Fibroblast of skin of right quadriceps (primary cell): ENCODE measurements around the gene LENEP.

Source experiments
- DNase-seq: peaks from one replicate; pipeline ENCODE4 v3.0.0-alpha.2; 2013

The LENEP gene

DNA sequence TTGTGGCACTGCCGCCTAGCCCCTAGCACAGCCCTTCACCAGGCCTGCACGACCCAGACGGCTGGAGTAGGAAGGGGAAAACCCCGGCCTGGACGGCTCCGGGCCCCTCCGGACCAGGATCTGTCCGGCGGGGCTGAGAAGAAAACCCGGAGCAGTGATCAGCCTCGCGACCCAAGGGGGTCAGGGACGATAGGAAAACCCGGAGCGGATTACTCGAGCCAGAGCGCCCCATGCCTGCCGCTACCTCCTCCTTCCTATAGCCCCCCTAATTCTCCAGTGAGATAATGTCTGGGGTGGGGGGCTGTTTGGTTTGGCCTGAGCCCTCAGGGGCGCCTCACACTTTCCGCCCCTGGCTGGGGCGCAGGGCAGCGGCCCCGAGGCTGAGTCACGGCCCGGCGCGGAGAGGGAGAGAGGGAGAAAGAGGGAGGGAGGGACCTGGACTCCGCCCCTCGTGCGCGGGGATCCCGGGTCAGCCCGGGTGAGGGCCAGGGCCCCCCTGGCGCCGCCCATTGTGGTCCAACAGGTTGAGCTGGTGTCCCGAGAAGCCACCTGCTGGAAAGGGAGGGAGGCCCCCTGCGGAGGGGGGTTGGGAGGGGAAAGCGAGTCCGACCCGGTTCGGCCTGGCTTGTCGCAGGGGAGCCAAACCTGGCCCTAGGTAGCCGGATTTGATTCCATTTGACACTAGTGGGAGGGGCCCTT is 7.5 kb downstream of the LENEP start:
- peak; percentile 83 for DNase-seq

DNA sequence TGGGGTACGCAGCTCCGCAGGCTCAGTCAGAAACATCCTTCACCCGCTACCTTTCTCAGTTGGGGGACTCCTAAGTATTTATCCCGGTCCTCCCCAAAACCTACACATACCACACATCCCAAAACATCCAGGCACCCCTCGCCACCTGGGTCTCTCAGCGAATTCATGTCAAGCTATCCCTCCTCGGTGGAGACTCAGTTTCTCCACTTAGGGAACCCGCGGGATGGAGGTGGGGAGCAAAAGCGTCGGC is 8.0 kb downstream of the LENEP start:
- peak; percentile 32 for DNase-seq

DNA sequence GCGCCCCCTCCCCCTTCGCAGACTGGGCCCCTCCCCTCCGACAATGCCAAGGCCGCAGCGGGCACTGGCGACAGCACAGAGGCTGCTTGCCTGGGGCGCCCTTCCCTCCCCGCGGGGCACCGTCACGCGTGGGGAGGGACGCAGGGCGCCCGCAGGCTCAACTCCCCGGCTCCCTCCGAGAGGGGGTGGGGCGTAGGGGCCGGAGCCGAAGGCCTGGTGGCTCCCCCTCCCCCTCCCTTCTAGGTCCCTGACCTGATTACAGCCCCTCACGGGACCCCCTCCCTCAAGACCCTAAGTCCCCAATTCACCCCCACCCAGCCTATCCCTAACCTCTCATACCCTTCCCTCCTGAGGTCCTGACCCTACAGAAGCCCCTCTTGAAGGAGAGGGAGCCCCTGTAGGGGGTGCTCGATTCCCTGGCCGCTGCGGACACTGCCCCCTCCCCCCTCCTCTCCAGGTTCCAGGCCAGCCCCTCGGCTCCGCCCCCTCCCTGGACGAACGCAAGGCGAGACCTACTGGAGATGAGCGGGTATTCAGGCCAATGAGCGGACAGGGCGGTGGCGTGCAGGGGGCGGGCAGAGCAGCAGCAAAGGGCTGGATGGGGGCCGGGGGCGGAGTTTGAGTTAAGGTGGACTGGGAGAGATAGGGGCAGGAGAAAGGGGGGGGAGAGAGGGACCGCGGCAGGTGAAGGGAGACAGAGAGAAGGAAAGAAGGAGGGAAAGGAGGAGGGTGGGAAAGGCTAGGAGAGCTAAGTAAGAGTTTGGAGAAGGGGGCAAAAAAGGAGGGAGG is 8.5 kb downstream of the LENEP start:
- DNase-seq, result peak; percentile 99

DNA sequence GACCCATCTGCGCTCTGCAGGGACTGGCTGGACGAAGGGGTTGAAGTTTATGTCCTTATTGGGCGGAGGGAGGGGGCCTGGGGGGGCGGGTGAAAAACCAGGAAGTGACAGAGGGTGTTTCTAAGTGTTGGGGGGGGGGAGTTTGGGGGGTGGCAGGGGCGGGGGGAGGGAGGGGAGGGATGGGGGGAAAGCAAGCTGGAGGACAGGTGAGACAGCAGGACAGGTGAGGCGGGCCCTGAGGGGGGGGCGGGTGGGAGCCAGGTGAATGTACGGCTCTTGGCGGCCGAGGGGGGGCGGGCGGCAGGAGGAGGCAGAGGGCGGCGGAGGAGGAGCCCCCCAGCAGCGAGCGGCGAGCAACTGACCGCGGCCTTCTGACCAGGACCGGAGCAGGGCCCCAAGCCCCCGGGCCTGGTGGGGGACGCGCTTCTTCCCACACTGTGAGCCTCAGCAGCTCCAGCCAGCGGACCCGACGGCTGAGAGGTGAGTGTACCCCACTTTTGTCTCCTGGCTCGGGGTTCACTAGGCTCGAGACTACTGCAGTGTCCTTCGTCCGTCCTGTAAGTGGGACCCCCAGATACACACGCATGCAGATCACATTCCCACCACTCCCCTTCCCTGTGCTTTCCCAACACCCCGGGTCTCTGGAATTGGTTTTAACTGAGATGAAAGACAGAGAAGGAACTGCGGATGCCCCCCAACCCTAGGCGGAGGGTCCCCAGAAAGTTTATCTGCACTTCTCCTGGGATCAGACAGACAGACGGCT is 9.3 kb downstream of the LENEP start, which contains the start of gene ZBTB7B:
Gene ZBTB7B, plus strand, starts transcription at position 339 of the 763 bp plus-strand sequence. CDS start 11,859 bp downstream, outside the sequence.
- DNase-seq, result no peak

DNA sequence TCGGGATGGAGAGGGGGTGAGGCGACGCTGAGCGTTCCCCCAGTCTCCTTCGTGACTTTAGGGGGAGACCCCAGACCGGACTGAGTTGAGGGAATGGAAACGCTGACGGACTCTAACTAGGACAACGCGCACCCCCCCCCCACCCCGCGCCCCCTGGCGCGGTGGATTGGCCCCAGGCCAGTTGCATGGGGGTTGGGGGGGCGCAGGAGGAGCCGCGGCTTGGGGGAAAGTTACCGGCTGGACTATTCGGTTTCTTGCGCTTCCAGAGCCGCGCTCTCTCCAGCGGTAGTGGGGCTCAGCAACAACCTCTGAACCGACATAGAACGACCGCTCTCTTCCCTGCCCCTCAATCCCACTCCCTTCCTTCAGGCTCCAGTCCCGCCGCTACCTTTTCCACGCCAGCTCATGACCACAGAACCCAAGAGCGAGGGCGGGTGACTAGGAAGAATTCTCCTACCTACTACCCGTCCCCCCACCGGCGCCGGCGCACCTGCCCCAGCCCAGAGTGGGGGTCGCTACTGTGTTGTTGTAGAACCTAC is 9.9 kb downstream of the LENEP start:
- DNase-seq, result no peak

DNA sequence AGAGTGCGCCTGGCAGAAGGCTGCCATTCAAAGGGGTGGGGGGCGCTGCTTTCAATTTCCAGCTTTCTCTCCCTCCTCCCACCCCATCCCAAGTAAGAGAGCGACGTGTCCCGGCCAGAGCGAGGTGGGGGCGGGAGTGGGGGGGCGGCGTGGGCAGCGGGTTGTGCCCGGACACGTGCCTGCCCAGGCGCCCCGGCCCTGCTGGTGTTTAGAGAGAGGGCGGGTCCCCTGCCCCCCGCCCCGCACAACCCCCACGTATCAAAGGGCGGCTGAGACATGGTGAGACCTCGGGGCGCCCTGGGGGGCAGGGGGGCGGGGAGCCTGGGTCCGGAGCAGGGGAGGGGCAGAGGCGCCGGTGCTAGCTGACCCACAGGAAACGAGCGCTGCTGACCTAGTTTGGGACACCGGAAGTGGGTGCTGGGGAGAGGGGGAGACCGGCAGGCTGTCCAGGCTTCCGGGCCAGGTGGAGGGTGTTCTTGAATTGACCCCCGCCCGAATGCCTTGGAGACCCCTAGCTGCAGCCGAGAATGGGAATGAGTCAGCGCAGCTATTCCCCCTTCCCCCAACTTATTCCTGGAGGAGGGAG is 10.5 kb downstream of the LENEP start:
- DNase-seq, result no peak

DNA sequence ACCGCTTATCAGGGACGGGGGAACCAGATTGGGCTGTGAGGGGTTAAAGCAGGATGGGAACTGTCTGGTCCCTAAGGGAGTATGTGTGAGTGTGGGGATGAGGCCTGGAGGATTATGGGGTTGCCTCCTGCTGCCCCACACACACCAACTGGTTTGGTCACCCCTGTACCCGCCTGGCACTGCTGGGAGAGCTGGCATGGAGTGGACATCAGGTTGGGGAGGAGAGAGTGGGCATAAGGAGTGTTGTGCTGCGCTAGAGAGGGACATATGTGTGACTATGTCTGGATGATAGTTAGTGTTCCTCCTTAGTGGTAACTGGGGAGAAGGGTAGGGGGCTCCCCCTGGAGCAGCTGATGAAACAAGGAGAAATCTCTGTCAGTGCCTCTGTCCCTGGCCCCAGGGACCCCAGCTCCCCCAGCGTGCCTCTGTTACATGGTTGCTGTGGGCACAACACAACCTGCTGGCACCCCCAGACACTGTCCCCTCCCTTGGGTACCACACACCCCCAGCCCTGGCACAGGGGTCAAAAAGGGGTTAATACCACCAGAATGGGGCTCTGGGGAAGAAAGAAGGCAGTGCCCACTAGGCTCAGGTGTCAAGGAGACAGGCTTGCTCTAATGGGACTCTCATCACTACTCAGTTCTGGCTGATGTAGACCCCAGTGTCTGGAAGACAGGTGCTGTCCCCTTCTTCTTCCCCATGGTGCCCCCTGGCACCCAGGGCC is 11.1 kb downstream of the LENEP start:
- DNase-seq, result no peak

DNA sequence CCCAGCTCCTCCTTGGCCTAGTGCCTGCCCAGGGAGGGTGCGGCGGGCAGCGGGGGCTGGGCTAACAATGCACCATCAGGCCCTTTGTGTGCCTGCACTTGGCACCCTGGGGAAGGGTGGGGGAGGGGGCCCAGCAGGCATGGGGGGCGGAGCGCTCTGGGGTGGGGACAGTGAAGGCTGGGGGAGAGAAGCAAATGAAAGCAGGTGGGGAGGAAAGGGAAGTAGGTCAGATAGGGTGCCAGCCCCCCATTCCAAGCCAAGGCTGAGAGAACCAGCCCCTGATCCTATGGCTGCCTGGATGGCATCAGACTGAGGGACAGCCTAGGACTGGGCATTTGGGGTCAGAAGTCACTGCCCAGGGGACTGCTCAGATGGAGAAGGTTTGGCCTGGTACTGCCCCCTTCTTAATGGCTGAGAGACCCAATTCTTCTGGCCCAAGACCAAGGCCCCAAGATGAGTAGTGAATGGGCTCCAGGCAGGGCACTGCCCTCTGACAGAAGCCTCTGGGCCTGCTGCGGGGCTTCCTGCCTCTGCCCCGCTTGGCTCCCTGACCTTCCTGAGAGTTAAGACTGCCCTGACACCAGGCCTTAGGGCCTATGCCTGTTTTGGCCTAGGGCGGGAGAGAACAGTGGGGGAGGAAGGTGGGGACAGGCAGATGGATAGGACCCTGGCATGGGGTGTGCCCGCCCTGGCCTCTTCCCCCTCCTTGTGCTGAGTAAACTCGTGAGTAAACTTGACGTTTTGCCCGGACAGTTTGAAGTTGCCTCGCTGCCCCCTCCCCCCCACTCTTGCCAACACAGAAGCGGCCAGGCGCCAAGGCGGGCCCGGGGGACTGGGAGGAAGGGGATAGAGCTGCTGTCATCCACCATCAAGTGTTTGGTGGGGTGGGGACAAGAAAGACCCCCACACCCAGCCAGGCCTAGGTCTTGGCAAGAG is 12.0 kb downstream of the LENEP start:
- no peak for DNase-seq

DNA sequence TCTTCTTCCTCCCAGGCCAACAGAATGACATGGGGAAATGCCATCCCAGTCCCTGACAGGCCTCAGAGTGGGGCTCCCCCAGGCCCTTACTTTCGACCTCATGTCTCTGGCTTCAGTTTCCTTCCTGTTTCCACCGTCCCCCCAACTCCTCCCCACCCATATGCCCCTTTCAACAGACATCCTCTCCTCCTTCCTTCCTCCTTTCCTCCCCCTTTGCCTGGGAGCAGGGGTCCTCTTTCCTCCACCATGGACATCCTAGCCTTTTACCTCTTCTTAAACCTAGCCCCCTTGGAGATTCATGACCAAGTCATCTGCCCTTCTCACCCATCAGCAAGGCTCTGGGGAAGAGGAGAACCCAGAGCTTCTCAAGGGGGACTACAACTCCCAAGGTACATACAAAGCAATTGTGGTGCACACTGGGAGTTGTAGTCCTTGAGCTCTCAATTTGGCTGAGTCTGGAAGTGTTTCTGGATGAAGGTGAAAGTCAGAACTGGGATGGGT is 13.3 kb downstream of the LENEP start:
- DNase-seq, result no peak

DNA sequence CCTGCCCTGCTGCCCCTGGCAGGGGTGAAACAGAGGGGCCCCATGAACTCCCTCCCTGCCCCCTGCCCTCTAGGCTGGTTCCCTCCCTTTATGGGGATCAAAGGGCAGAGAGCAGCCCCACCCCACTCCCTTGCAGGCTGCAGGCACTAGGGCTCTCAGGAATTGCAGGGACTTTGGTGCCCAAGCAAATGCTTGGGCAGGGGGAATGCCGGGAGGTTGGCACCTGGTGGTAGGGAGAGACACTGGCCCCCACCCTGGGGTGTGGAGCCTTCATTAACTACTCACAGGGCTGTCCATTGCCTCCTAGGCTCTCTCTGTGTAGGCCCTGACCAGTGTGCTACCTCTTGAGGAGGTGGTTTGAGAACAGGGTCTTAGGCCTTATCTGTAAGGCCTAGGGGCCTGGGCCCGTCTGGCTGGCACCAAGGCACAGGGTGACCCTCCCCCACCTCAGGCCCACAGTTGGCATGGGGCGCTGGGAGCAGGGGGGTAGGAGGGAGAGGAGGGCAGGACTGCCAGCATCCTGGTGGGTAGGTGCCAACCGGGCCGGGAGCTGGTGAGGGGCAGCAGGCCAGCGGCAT is 14.0 kb downstream of the LENEP start:
- DNase-seq, result no peak

DNA sequence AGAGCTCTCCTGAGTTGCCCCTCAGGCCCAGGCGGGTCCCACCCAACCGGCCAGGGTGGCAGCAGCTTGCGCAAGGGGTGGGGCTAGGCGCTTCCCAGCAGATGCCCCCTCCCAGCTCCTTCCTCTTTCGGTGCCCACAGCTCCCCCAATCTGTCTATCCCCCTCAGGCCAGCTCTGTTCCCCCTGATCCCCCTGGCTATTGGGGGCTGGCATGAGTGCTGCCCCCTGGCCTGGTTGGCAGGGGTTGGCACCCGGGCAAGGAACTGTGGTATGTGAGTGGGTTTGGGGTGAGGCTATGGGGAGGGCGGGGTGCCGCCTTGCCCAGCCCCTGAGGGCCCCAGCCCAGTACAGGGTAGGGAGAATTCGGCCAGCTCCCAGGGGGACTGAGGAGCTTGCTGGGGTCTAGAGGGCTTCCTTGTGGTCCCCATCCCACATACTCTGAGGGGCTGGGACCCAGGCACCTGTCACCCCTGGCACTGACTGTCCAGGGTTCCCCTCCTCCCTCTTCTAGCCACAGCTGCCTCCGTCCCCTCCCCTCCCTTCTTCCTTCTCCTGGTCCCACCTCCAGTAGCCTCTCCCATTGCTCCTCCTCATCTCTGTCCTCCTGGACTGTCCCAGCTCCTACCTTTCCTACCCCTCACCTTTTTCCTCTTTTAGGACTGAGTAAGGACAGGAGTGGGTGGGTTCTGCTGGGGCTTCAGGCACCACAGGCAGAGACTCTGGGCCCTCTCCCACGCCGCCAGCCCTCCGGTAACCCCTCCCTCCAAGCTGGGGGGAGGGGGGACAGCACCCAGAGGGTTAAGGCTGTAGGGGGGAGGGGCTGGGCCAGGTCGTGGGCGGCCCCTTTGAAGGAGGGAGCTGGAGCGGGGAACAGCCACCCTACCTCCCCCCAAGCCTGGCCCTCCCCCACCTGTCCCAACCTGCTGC is 14.9 kb downstream of the LENEP start:
- no peak for DNase-seq

DNA sequence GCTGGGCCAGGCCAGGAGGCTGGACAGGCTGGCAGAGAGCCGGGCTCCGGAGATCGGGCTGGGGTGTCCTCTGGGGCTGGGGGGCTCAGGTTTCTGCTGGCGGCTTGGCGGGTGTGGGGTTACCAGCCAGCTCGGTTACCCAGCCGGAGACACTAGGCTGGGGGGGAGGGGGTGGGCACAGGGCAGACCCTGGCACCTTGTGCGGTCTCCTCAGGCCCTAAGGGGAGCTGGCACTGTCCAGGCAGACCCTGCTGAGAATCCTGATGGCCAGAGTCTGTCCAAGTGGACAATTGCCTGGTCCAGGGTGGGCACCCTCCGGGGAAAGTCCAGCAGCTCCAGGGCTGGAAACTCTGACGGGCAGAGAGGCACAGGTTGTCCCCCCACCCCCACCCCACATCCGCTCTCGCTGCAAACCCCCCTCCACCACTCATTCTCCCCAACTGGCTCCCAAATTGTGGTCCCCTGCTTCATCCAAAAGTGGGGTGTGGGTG is 15.9 kb downstream of the LENEP start:
- DNase-seq, result no peak

DNA sequence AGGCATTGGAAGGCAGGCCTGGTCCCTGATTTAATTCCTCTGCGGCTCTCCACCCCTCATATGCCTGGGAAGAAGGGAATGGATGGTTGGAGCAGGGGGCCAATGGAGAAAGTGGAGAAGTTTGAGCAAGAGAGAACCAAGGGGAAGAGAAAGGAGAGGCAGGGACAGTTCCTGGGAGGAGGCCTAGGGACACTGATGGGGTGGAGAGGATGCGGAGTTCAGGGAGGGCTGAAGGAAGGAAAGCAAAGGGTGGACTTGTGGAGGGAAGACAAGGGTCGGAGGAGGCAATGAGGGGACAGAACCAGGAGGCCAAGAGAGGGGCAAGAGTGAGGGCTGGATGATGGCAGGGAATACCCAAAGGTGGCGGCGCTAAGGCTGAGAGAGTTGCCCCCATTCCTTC is 16.4 kb downstream of the LENEP start:
- no peak for DNase-seq

DNA sequence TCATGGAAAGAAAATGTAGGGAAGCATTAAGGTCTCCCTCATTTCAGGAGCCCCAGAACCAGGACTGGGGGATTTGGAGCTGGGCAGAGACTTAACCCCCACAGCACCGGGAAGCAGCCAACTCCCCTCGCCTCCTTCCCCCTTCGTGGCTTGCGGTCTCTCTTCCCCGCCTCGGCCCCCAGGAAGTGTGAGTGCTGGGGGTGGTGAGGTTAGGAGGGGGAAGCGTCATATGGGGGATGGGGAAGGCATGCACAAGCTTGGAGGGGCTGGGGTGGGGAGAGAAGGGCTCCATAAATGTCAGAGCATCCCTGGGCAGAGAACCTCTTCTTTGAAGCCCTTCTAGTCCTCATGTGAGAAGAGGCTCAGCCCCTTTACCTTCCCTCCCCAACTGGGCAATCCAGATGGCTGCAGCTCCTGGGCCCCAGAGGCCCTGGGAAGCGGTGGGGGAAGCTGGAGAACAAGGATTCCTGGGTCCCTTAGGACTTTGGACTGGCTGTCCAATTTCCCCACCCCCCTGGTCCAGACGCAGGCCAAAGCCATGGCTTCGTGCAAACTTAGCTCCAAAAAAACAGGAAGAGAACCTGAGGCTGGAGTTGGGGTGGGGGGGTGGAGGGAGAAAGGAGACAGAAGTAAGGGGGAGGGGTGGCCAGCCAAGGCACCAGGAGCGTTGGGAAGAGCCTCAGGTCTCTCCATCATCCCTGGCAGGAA is 17.0 kb downstream of the LENEP start:
- no peak for DNase-seq

DNA sequence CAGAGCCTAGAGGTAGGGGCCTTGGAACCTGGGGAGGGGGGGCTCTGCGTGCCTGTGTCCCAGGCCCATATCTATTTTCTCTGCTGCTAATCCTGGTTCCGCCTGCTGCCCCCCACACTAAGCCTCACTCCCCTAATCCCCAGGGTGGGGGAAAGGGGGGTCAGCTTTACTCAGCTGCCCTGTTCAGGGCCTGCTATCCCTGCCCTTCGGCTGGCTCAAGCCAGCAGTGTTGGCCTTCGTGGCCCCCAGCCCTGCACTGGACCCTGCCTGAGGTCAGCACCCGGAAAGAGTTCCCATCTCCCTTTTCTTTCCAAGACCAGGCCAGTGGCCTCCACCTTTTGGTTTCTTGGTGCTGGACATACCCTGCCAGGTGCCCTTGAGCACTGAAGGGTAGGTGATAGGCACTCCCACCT is 17.6 kb downstream of the LENEP start:
- no peak for DNase-seq

DNA sequence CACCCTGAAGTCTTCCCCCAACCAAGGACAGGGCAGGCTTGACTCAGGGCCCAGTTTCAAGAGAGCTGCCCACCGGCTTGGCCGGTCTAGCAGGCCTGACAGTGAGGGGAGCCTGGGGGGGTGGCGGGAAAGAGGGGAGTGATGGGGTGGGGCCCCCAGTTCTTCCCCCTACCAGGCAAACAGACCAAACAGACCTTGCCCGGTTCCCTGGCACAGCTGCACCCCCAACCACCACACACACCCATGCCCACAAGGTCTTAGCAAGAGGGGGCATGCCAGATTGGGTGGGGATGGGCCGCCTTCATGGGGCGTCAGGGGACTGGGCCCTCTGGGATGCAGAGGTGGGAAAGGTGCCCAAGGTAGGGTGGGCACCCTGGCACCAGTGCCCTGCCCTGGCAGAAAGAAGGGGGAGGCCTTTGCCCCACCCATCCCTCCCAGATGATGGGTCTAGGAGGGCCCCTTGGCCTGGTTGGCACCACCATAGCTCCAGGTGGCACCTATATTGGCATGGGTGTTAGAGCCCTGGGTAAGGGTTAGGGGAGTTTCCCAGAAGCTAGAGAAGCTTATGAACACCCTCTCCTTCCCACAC is 18.1 kb downstream of the LENEP start:
- no peak for DNase-seq

DNA sequence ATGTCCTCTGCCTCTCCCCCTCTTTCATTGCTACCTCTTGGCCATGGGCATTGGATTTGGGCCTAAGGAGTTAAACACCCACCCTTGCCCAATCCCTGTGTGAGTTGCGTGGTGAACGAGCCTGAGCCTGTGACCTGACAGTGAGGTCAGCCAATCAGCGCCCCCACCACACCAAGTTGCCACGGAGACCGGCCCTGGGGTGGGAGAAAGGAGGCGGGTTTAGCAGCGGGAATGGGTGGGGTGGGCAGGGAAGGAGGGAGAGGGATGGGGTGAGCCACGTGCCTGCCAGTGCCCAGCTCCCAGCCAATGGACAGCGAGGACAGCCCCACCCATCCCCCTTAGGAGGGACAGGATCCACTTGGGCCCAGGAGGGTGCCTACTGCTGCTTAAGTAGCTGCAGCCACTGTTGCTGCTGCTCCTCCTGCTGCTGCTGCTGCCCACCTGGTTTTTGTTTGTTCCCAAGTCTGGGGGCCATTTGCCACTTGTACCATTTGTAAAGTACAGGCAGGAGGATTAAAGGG is 18.7 kb downstream of the LENEP start:
- DNase-seq, result peak; percentile 40
